Measurements from ENCODE around the gene DNAH9.
A peak's percentile ranks its signal among the peaks of the same experiment; 100 is the strongest.
"Not testable (repeated sequence)": the region's sequence is repeated elsewhere in the genome, so short reads cannot be mapped to it uniquely, and the experiment has no call there.

DNAH9 gene

DNA sequence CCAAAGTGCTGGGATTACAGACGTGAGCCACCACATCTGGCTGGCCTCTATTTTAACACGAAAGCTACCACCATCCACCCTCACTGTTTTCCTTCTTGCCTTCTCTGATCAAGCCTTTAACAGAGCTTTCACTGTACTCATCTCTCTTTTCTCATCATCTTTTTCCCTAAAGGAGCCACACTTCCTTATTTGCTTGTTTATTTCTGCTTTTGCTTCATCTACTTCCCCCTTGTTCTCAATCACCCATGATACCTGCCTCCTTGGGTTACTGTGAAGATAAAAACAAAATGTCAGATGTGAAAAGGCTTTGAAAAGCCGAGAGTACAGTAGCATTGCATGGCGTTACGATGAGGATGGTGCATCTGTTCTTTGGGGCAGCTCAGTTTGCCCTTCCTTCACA, 319.1 kb downstream of the DNAH9 start:
- DNase-seq (ENCODE audit: low read depth in 2 of 2) = no peak

GRCh38 chr17:11921296-11921695, 323.0 kb downstream of the DNAH9 start:
- DNase-seq (ENCODE audit: low read depth in 2 of 2) = no peak

GRCh38 chr17:11922638-11923037, 324.4 kb downstream of the DNAH9 start:
- no peak for DNase-seq (ENCODE audit: low read depth in 2 of 2)

- DNase-seq (ENCODE audit: low read depth in 2 of 2) = no peak
Measured at GRCh38 chr17:11924076-11924475, 325.8 kb downstream of the DNAH9 start.

DNA sequence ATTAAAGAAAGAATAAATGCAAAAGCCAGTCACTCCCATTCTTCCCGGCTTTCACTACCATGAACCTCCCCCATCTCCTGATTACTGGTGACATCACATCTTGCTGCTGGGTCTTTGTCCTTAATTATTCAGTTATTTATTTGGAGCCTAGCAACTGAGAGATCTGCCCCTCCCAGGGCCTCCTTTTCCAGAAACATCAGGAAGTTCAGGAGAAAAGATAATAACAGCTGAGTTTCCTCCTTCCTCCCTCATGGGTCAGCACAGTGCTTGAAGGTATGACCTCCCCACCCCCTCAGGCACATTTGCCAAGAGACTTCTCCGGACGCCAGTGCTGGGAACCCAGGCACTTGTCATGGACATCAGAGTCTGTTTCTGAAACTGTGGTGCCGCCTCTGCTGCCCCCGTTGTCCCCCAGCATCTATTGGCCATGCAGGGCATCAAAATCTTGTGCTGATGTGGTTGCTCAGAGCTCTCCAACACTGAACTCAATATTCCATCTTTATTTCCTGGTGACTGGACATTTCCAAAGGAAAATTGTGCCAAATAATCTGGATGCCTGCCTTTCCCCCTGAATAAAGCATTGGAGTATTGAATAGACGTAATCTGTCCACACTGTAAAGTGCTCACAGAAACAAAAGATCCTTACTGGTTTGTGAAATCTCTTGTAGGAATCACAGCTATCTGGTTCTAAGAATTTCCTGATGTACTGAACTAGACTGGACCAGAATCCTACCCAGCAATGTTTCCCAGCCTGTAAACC, 327.2 kb downstream of the DNAH9 start:
- no peak for DNase-seq (ENCODE audit: low read depth in 2 of 2)

DNA sequence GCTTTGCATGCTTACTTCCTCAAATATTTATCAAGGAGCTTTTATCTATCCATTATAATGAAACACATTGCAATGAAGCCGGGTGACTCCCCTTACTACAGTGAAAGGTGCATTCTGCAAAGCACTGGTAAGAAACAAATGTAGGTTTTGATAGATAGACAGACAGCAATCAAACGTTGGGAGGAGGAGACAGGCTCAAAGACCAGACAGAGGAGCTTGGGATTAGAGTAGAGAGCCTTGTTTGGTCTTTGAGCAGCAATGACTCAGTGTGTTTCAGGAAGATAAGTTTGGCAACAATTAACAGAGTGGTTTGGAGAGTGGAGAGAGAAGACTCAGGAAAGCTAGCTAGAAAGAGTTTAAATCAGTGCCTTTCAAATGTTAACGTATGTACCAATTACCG, 330.2 kb downstream of the DNAH9 start:
- DNase-seq (ENCODE audit: low read depth in 2 of 2) = no peak

DNA sequence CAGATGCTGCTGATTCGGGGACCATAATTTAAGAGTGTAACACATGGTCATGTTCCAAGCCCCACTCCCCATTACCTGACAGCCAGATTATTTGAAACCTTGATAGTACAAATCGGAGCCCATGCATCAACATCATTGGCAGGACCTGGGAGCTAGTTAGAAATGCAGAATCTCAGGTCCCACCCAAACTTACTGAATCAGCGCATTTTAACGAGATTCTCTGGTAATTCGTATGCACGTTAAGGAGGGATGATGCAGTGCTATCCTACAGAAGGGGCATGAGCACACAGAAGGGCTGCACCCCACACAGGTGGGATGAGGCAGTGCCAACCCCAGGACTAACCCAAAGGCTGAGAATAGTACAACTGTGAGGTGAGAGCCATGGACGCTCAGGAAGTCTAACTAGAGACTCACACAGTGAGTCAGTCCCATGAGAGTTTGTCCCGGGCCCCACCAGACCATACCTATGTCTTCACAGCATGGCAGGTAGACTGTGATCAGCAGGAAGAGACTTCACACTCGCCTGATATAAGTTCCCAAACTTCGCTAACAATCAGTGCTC, 334.1 kb downstream of the DNAH9 start:
- DNase-seq (ENCODE audit: low read depth in 2 of 2) = no peak

- DNase-seq (ENCODE audit: low read depth in 2 of 2) = peak in 1 of 2 experiments; percentile 3
Measured at GRCh38 chr17:11935734-11936406, 337.6 kb downstream of the DNAH9 start.

DNA sequence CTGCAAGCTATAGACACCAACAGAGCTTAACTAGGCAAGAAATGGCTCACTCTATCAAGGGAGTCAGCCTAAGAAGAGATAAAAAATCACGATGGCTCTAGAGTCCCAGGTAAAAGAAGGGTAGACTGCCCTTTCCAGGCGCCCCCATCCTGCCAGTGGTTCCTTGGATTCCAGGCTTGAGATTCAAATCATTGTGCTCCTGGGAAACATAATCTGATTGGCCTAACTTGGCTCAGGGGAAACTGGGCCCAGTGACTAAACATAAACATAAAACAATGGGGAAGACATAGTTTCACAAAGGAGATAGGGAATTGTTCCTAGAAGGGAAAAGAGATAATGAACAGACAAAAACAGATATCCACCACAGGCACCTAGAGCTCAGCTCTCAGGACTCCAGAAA, 342.6 kb downstream of the DNAH9 start:
- no peak for DNase-seq (ENCODE audit: low read depth in 2 of 2)

GRCh38 chr17:11943086-11943485, 344.8 kb downstream of the DNAH9 start:
- DNase-seq (ENCODE audit: low read depth in 2 of 2) = not testable (repeated sequence)

DNA sequence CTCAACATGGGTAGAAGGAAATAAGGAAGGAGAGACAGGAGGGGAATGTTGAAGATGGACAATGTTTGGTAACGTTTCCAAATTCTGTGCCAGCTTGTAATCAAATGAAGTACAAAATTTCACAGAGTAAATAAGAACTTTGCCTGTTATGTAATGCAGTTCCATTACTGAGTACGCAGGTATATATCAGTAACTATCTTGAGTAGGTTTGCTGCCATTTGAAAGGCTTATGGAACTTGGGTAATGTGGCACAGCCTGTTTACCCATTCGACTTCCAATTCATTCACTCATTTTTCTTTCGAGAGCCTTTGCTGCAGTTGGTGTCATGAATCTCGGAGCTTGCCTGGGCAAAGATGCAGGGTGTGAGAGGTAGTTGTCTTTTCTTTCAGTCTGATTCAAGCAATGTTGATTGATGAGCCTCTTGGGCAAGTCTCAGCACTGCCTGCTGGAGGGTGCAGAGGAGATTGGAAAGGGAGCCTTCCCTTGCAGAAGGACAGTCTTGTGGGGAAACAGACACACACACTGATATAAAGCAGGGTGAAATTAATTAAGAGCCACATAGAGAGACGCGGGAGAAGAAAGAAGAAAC, 345.6 kb downstream of the DNAH9 start:
- no peak for DNase-seq (ENCODE audit: low read depth in 2 of 2)

- no peak for DNase-seq (ENCODE audit: low read depth in 2 of 2)
Measured at GRCh38 chr17:11944587-11944986, 346.3 kb downstream of the DNAH9 start.

DNA sequence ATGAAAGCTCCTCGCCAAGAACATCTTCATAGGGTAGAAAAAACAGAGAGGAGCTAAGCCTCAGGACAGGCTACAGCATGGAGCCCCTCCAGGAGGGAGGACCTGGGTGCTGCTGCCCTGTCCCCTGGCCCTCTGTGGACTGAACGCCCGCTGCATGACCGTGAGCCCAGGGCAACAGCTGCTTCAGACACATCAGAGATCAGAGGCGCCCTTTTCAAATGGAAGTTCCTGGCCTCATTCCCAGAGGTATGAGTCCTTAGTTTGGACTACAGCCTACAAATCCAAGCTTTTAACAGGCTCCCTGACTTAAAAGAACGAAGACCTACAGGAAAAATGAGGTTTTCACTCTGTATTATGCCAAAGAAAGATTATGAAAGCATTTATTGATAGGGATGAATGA, 350.5 kb downstream of the DNAH9 start:
- DNase-seq (ENCODE audit: low read depth in 2 of 2) = peak; percentile 16 to 34

DNA sequence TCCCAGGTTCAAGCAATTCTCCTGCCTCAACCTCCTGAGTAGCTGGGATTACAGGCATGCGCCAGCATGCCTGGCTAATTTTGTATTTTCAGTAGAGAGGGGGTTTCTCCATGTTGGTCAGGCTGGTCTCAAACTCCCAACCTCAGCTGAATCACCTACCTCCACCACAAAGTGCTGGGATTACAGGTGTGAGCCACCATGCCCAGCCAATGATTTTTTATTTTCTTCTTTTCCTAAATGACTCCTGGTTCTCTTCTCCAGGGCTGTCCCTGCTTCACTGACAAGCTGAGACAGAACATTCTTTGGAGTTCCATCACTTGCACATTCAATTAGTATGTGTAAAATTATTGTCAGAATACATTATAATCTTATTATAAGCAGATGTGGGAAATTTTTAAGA, 351.3 kb downstream of the DNAH9 start:
- not testable (repeated sequence) for DNase-seq (ENCODE audit: low read depth in 2 of 2)

- DNase-seq (ENCODE audit: low read depth in 2 of 2) = no peak
Measured at GRCh38 chr17:11950771-11951519, 352.7 kb downstream of the DNAH9 start.

- no peak for DNase-seq (ENCODE audit: low read depth in 2 of 2)
Measured at GRCh38 chr17:11952610-11953009, 354.3 kb downstream of the DNAH9 start.

DNA sequence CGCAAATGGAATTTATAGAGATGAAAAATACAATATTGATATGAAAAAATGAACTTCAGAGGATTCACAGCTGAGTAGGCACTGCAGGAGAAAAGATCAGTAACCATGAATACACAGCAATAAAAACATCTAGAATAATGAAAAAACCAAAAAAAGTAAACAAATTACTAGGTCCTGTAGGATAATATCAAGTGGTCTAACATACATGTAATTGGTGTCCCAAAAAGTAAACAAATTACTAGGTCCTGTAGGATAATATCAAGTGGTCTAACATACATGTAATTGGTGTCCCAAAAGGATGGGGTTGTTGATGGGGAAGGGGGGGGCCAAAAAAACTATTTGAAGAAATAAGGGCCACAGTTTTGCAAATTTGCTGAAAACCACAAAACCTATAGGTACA, 355.7 kb downstream of the DNAH9 start:
- no peak for DNase-seq (ENCODE audit: low read depth in 2 of 2)

DNA sequence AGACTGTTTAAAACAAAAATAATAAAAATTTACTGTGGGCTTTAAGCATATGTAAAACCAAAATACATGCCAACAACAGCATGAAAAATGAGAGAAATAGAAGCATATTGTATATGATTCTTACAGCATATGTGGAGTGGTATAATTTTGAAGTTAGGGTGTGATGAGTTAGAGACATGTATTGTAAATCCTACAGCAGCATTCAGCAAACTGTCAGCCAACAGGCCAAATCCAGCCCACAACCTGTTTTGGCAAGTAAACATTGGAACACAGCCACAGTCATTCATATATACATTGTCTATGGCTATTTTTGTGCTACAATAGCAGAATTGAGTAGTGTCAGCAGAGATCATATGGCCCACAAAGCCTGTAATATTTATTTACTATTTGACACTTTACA, 356.7 kb downstream of the DNAH9 start:
- DNase-seq (ENCODE audit: low read depth in 2 of 2) = no peak

DNA sequence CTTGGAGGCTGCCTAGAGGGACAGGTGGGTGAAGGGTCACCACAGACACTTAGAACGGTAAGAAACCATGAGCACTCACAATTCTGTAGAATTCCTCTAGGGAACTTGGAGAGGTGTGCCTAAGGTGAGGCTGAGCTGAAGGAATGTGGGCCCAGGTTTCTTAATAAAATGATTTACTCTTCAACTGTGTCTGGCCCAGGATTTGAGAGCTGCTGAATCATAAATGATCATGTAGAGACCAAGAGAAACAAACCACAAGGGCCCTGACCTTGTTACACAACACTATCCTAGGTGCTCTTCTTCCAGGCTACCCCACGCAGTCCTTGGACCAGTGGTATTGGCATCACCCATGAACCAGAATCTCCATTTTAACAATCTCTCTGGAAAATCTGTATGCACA, 371.3 kb downstream of the DNAH9 start:
- no peak for DNase-seq (ENCODE audit: low read depth in 2 of 2)

DNA sequence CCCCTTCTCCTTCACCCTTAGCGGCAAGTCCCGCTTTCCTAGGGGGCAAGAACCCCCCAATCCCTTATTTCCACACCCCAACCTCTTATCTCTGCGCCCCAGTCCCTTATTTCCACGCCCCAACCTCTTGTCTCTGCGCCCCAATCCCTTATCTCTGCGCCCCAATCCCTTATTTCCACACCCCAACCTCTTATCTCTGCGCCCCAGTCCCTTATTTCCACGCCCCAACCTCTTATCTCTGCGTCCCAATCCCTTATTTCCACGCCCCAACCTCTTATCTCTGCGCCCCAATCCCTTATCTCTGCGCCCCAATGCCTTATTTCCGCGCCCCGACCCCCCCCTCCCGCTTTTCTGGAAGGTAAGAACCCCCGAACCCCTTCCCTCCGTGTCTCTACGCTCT, 374.5 kb downstream of the DNAH9 start:
- not testable (repeated sequence) for DNase-seq (ENCODE audit: low read depth in 2 of 2)

- no peak for DNase-seq (ENCODE audit: low read depth in 2 of 2)
Measured at GRCh38 chr17:11979795-11980194, 381.5 kb downstream of the DNAH9 start.

DNA sequence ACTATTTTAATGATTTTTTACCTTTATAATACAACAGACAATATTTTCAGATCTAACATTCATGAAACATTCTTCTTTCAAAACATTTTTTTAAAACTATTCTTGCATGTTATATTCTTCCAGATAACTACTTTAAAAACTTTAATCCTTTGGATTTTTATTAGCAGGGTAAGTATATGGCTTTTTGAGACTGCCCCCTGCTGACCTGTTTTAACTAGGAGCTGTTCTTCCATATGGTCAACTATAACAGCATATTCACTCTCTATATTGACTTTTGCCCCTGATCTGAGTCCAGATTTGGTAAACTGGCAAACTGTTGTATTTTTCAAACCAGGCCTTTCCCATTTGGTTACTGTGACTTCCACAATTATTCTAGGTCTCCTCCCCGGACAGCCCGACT, 382.5 kb downstream of the DNAH9 start:
- DNase-seq (ENCODE audit: low read depth in 2 of 2) = no peak
